SK-N-SH (cell line): ENCODE measurements around the gene STK35.

Experiments used
- CHD2 ChIP-seq: fragments of 150-350 bp; IDR thresholded peaks from 2 replicates; pipeline ENCODE4 v1.6.1; 2018; ENCODE audit warnings: low read length; ENCODE audit not compliant: partially characterized antibody
- CTCF ChIP-seq: fragments of 200-600 bp; sonication (generic); IDR thresholded peaks from 2 replicates; pipeline ENCODE4 v1.6.1; 2017; ENCODE audit warnings: antibody characterized with exemption, mild to moderate bottlenecking, moderate library complexity
- EP300 ChIP-seq, 2 experiments: IDR thresholded peaks; 2 replicates each; pipeline versions ENCODE4 v1.4.0 to v1.6.1; 2012; ENCODE audit warnings: borderline replicate concordance in 1 of 2, low read depth in 1 of 2, low read length in 1 of 2
- EZH2phosphoT487 ChIP-seq: fragments of 200-600 bp; sonication (generic); IDR thresholded peaks from 2 replicates; pipeline ENCODE4 v1.6.1; 2017; ENCODE audit warnings: low read depth, mixed run types, mild to moderate bottlenecking, antibody characterized with exemption, moderate library complexity, borderline replicate concordance
- FOSL2 ChIP-seq: IDR thresholded peaks from 2 replicates; pipeline ENCODE4 v1.4.0; 2012; ENCODE audit warnings: low read depth, mild to moderate bottlenecking, moderate library complexity, borderline replicate concordance
- NRF1 ChIP-seq: IDR thresholded peaks from 2 replicates; pipeline ENCODE4 v1.6.1; 2012; ENCODE audit warnings: low read depth, mild to moderate bottlenecking, low read length
- POLR2AphosphoS5 ChIP-seq: IDR thresholded peaks from 2 replicates; pipeline ENCODE4 v1.6.1; 2012; ENCODE audit warnings: low read depth, low read length
- RCOR1 ChIP-seq: fragments of 150-350 bp; IDR thresholded peaks from 2 replicates; pipeline ENCODE4 v1.6.1; 2017; ENCODE audit warnings: antibody characterized with exemption, low read length
- TAF1 ChIP-seq: IDR thresholded peaks from 2 replicates; pipeline ENCODE4 v1.6.1; 2012; ENCODE audit warnings: low read depth, mild to moderate bottlenecking, low read length, moderate library complexity, borderline replicate concordance
- TCF12 ChIP-seq: IDR thresholded peaks from 2 replicates; pipeline ENCODE4 v1.4.0; 2012
- TEAD4 ChIP-seq: IDR thresholded peaks from 2 replicates; pipeline ENCODE4 v1.4.0; 2012; ENCODE audit warnings: mild to moderate bottlenecking, borderline replicate concordance; ENCODE audit not compliant: insufficient read depth

DNA sequence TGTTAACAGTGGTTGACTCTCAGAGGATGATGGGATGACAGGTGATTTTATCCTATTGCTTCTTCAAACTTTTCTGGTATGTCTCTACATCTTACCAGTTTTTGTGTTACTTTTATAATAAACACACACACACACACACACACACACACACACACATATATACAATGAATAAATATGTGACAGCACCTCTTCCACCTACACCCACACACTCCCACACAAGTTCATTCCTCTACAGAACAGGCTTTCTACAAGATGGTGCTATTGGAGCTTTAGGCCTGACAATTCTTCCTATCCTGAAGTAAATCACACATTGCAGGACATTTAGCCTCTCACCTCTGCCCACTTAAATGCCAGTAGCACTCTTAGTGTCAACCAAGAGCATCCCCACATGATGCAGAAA, 46.7 kb upstream of the STK35 start:
- TF ChIP-seq EZH2phosphoT487: no peak
- no peak for TF ChIP-seq CTCF
- no peak for TF ChIP-seq POLR2AphosphoS5
- no peak for TF ChIP-seq FOSL2
- no peak for TF ChIP-seq RCOR1
- no peak for TF ChIP-seq EP300 (IDR thresholded peaks at IDR 0.05; ENCODE audit: borderline replicate concordance in 1 of 2, low read depth in 1 of 2, low read length in 1 of 2)
- no peak for TF ChIP-seq TAF1
- TF ChIP-seq TEAD4: no peak
- no peak for TF ChIP-seq NRF1
- no peak for TF ChIP-seq CHD2
- TF ChIP-seq TCF12: no peak
